GM19397 (cell line): Measurements from ENCODE around the gene TRIM16.
"Not testable (repeated sequence)": the region's sequence is repeated elsewhere in the genome, so short reads cannot be mapped to it uniquely, and the experiment has no call there.

Experiments used
- ATAC-seq: cut with Tn5 transposase; IDR thresholded peaks from one replicate; pipeline ENCODE4 v1.9.1; 2021; ENCODE audit warnings: mild to moderate bottlenecking, moderate library complexity; ENCODE audit not compliant: unreplicated experiment

The TRIM16 gene

GRCh38 chr17:15683824-15684478, at the start of gene TRIM16:
Gene TRIM16, minus strand, starts transcription at chr17:15684311. Its CDS starts 32,702 bp downstream, at chr17:15651609.
- ATAC-seq = peak; percentile 93

GRCh38 chr17:15733174-15733789, 49.2 kb upstream of the TRIM16 start:
- ATAC-seq = not testable (repeated sequence)

GRCh38 chr17:15731900-15732299, 47.8 kb upstream of the TRIM16 start, which contains the start of gene TBC1D26:
Gene TBC1D26, plus strand, starts transcription at chr17:15732283. Its CDS starts 3,066 bp downstream, at chr17:15735349.
- ATAC-seq = not testable (repeated sequence)

GRCh38 chr17:15730535-15730934, 46.4 kb upstream of the TRIM16 start:
- ATAC-seq = not testable (repeated sequence)

- not testable (repeated sequence) for ATAC-seq
Measured at GRCh38 chr17:15716601-15717563, 32.8 kb upstream of the TRIM16 start.

GRCh38 chr17:15708879-15709278, 24.8 kb upstream of the TRIM16 start:
- not testable (repeated sequence) for ATAC-seq

GRCh38 chr17:15704813-15705212, 20.7 kb upstream of the TRIM16 start:
- ATAC-seq = not testable (repeated sequence)

- not testable (repeated sequence) for ATAC-seq
Measured at GRCh38 chr17:15704239-15704638, 20.1 kb upstream of the TRIM16 start.

- ATAC-seq = not testable (repeated sequence)
Measured at GRCh38 chr17:15699937-15700336, 15.8 kb upstream of the TRIM16 start.

- ATAC-seq = peak; percentile 97
Measured at GRCh38 chr17:15699413-15699924, 15.4 kb upstream of the TRIM16 start, which contains the start of gene ZNF286A. Gene ZNF286A, plus strand, starts transcription at chr17:15699752. Its CDS starts 578 bp downstream, at chr17:15700330.

GRCh38 chr17:15698967-15699366, 14.9 kb upstream of the TRIM16 start:
- ATAC-seq = not testable (repeated sequence)

GRCh38 chr17:15687494-15687893, 3.4 kb upstream of the TRIM16 start:
- not testable (repeated sequence) for ATAC-seq

GRCh38 chr17:15683135-15683534, 976 bp downstream of the TRIM16 start:
- ATAC-seq = not testable (repeated sequence)

GRCh38 chr17:15675991-15676390, 8.1 kb downstream of the TRIM16 start:
- not testable (repeated sequence) for ATAC-seq

GRCh38 chr17:15674640-15675039, 9.5 kb downstream of the TRIM16 start:
- not testable (repeated sequence) for ATAC-seq

- ATAC-seq = not testable (repeated sequence)
Measured at GRCh38 chr17:15669526-15669925, 14.6 kb downstream of the TRIM16 start.

- no peak for ATAC-seq
Measured at GRCh38 chr17:15663691-15664090, 20.4 kb downstream of the TRIM16 start.

- no peak for ATAC-seq
Measured at GRCh38 chr17:15663176-15663575, 20.9 kb downstream of the TRIM16 start.

GRCh38 chr17:15662681-15663080, 21.4 kb downstream of the TRIM16 start:
- no peak for ATAC-seq

GRCh38 chr17:15660077-15660476, 24.0 kb downstream of the TRIM16 start:
- ATAC-seq = no peak

GRCh38 chr17:15659663-15660062, 24.4 kb downstream of the TRIM16 start:
- ATAC-seq = no peak
